Duodenal mucosa (tissue), 2 donors: ENCODE measurements around the gene GNG4.
"Not testable (repeated sequence)": the region's sequence is repeated elsewhere in the genome, so short reads cannot be mapped to it uniquely, and the experiment has no call there.

Experiments used
- H3K27ac ChIP-seq: one replicate; pipeline ENCODE4 v1.7.0; 2013; ENCODE audit warnings: low read depth, low read length
- H3K27me3 ChIP-seq, 2 donors: one replicate each; pipeline ENCODE4 v1.7.0; 2013; ENCODE audit warnings: low read length in 2 of 2, control low read depth in 1 of 2; ENCODE audit not compliant: insufficient read depth in 2 of 2, control insufficient read depth in 1 of 2
- H3K36me3 ChIP-seq, 2 donors: one replicate each; pipeline ENCODE4 v1.7.0; 2013; ENCODE audit warnings: low read length in 2 of 2, control low read depth in 1 of 2; ENCODE audit not compliant: insufficient read depth in 2 of 2, control insufficient read depth in 1 of 2
- H3K4me1 ChIP-seq, 2 donors: one replicate each; pipeline ENCODE4 v1.7.0; 2013; ENCODE audit warnings: low read length in 2 of 2, control low read depth in 1 of 2; ENCODE audit not compliant: insufficient read depth in 2 of 2, control insufficient read depth in 1 of 2
- H3K4me3 ChIP-seq, 2 donors: one replicate each; pipeline ENCODE4 v1.7.0; 2013; ENCODE audit warnings: low read length in 2 of 2, low read depth in 1 of 2
- H3K9ac ChIP-seq, 2 donors: one replicate each; pipeline ENCODE4 v1.7.0; 2013; ENCODE audit warnings: low read length in 2 of 2, low read depth in 1 of 2
- H3K9me3 ChIP-seq, 2 donors: one replicate each; pipeline ENCODE4 v1.7.0; 2013; ENCODE audit warnings: low read length in 2 of 2, control low read depth in 1 of 2; ENCODE audit not compliant: control insufficient read depth in 1 of 2

Gene GNG4

GRCh38 chr1:235546369-235547155 lies 103.0 kb downstream of the GNG4 start:
- H3K4me3 ChIP-seq, H3K9me3 ChIP-seq, H3K4me1 ChIP-seq, H3K27ac ChIP-seq, H3K9ac ChIP-seq, H3K36me3 ChIP-seq, H3K27me3 ChIP-seq: not testable (repeated sequence)

GRCh38 chr1:235545292-235545930 lies 104.2 kb downstream of the GNG4 start:
- no peak overlapping the region for H3K27ac ChIP-seq
- no peaks in the 10 kb centered on the region for H3K9me3 ChIP-seq
- no peak overlapping the region for H3K9ac ChIP-seq
- H3K4me1 ChIP-seq = no peaks in the 10 kb centered on the region
- H3K36me3 ChIP-seq = no peaks in the 10 kb centered on the region
- no peaks in the 10 kb centered on the region for H3K27me3 ChIP-seq
- H3K4me3 ChIP-seq = no peak overlapping the region

- not testable (repeated sequence) for H3K27me3 ChIP-seq, H3K36me3 ChIP-seq, H3K9me3 ChIP-seq, H3K4me3 ChIP-seq, H3K27ac ChIP-seq, H3K4me1 ChIP-seq, H3K9ac ChIP-seq
Observed at GRCh38 chr1:235542845-235543244, 106.7 kb downstream of the GNG4 start.

GRCh38 chr1:235533476-235534168 lies 116.0 kb downstream of the GNG4 start:
- Histone ChIP-seq H3K4me1 (no peaks in the 10 kb centered on the region), H3K4me3 (no peak overlapping the region), H3K9me3 (no peaks in the 10 kb centered on the region), H3K36me3 (no peaks in the 10 kb centered on the region), H3K27me3 (no peaks in the 10 kb centered on the region), H3K27ac (no peak overlapping the region), H3K9ac (no peak overlapping the region)

- H3K9me3 ChIP-seq = no peaks in the 10 kb centered on the region
- no peaks in the 10 kb centered on the region for H3K36me3 ChIP-seq
- H3K27ac ChIP-seq = no peak overlapping the region
- no peaks in the 10 kb centered on the region for H3K4me1 ChIP-seq
- H3K27me3 ChIP-seq = no peaks in the 10 kb centered on the region
- H3K9ac ChIP-seq = no peak overlapping the region
- no peak overlapping the region for H3K4me3 ChIP-seq
Observed at GRCh38 chr1:235532360-235532759, 117.2 kb downstream of the GNG4 start.

- H3K9ac ChIP-seq = no peak overlapping the region
- no peaks in the 10 kb centered on the region for H3K4me1 ChIP-seq
- no peaks in the 10 kb centered on the region for H3K36me3 ChIP-seq
- no peaks in the 10 kb centered on the region for H3K27me3 ChIP-seq
- H3K27ac ChIP-seq = no peak overlapping the region
- no peak overlapping the region for H3K4me3 ChIP-seq
- H3K9me3 ChIP-seq = no peaks in the 10 kb centered on the region
Observed at GRCh38 chr1:235527196-235527814, 122.3 kb downstream of the GNG4 start.

- H3K4me3 ChIP-seq = no peak overlapping the region
- H3K27ac ChIP-seq = no peak overlapping the region
- H3K27me3 ChIP-seq = no peaks in the 10 kb centered on the region
- H3K9ac ChIP-seq = no peak overlapping the region
- no peaks in the 10 kb centered on the region for H3K4me1 ChIP-seq
- no peaks in the 10 kb centered on the region for H3K9me3 ChIP-seq
- no peaks in the 10 kb centered on the region for H3K36me3 ChIP-seq
Observed at GRCh38 chr1:235525314-235525713, 124.3 kb downstream of the GNG4 start.

GRCh38 chr1:235516862-235517446 lies 132.6 kb downstream of the GNG4 start:
- no peak overlapping the region for H3K4me3 ChIP-seq
- H3K4me1 ChIP-seq = no peaks in the 10 kb centered on the region
- H3K27me3 ChIP-seq = no peaks in the 10 kb centered on the region
- H3K9me3 ChIP-seq = no peaks in the 10 kb centered on the region
- no peak overlapping the region for H3K9ac ChIP-seq
- no peaks in the 10 kb centered on the region for H3K36me3 ChIP-seq
- no peak overlapping the region for H3K27ac ChIP-seq

- Histone ChIP-seq H3K4me1 (no peaks in the 10 kb centered on the region), H3K27ac (no peak overlapping the region), H3K36me3 (no peaks in the 10 kb centered on the region), H3K9ac (no peak overlapping the region), H3K9me3 (no peaks in the 10 kb centered on the region), H3K27me3 (no peaks in the 10 kb centered on the region), H3K4me3 (no peak overlapping the region)
Observed at GRCh38 chr1:235515844-235516512, 133.6 kb downstream of the GNG4 start.
